ENCODE measurements around the gene CTNNA2. TPM values are rescaled to one million over a fixed set of nuclear protein-coding genes. Genes with fewer than 3 reads are reported as not detected.

CTNNA2 gene
- total RNA-seq, 1 experiment from 2014 or later, result not detected

DNA sequence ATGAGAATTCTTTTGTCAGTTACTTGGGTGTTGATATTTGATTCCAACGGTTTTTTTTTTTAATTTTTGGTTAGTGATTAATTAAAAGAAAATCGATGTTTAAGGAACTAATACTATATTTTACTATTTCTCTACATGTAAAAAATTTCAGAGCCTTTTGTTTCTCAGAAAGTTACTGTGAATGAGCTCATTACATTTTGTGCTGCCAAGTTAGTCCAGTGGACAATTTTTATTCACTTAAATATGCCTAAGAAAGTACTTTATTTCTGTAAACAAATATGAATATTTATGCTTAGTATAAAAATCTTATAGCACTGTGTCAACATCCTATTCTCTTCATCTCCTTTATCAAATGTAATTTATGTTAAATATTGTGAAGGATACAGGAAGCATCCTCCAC is 309.3 kb downstream of the CTNNA2 start:
- DNase-seq (ENCODE audit: low read depth), result no peak
- in situ Hi-C loops (cut with HindIII; ENCODE audit: low pct_unique_long_range_greater_than_20kb, low sequenced_read_pairs), result no loop called here

DNA sequence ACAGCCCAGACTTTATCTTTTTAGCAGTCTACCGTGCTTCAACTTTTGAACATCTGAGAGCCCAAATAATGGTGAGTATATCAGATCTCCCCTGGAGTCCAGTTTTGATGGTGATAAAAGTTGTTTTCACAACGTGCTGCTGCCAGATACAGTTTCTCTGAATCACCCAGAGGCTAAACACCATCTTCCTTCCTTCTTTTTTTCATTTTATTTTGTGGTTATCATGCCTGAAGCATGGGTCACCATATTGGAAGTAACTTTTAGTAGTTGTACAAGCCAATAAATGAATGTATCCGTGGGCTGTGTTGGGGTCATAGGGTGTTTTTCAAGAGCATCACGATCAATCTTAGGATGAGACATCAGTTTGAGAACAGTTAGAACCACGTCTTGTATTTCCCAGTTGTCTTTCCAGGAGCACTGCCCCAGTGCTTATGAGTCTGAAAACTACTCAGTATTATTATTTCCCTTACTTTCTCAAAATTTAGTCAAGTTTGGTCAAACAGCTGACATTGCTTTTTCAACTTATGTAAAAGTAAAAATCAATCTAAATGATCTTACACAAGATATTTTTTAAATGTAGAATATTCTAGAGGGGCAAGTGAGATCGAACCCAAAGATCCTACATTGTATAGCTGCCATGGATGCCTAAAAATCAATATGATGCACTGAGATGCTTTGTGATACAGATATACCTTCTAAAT is 311.4 kb downstream of the CTNNA2 start:
- in situ Hi-C loops (cut with HindIII; ENCODE audit: low pct_unique_long_range_greater_than_20kb, low sequenced_read_pairs), result no loop called here
- DNase-seq (ENCODE audit: low read depth), result no peak

DNA sequence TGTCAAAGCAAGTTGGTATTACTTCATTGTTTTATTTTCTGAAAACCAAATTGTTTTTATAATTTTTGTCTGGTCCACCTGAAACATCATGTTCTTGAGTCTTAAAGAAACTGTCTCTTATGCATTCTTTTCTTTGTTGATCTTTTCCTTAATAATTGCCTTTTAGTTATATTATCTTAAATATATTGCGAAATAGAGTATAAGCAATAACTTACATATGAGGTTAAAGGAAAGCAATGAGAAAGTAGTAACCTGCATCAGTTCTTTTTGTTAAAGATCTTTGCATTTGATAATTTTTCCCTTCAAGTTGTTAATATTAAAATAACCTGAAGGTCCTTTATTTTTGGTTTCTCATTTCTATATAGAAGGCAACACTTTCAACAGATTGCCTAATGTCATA is 315.0 kb downstream of the CTNNA2 start:
- no peak for DNase-seq (ENCODE audit: low read depth)
- in situ Hi-C loops (cut with HindIII; ENCODE audit: low pct_unique_long_range_greater_than_20kb, low sequenced_read_pairs), result no loop called here

DNA sequence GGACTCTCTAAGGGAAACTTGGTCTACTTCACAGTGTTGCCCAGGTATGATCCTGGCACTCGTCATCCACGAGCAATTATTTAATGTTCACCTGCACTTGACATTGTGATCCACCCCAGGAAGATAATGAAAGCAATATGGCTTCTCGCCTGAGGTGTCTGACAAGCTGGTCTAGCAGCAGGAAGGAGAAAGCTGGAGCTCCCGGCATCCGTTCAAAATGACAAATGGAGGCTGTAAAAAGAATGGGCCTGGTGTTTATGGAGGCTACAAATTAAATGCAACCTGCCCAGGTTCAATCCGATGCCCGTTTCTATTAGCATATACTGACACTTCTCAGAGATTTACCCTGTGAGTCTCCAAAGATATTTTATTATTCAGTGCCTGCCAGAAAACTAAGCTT is 317.6 kb downstream of the CTNNA2 start:
- in situ Hi-C loops (cut with HindIII; ENCODE audit: low pct_unique_long_range_greater_than_20kb, low sequenced_read_pairs), result no loop called here
- DNase-seq (ENCODE audit: low read depth), result no peak

GRCh38 chr2:79831961-79832360 is 319.1 kb downstream of the CTNNA2 start:
- in situ Hi-C loops (cut with HindIII; ENCODE audit: low pct_unique_long_range_greater_than_20kb, low sequenced_read_pairs), result no loop called here

GRCh38 chr2:79832511-79833234 is 319.8 kb downstream of the CTNNA2 start:
- in situ Hi-C loops (cut with HindIII; ENCODE audit: low pct_unique_long_range_greater_than_20kb, low sequenced_read_pairs), result no loop called here
- no peak for DNase-seq (ENCODE audit: low read depth)

More at GRCh38 chr2:79831961-79832360, 319.1 kb downstream of the CTNNA2 start:
- no peak for DNase-seq (ENCODE audit: low read depth)

DNA sequence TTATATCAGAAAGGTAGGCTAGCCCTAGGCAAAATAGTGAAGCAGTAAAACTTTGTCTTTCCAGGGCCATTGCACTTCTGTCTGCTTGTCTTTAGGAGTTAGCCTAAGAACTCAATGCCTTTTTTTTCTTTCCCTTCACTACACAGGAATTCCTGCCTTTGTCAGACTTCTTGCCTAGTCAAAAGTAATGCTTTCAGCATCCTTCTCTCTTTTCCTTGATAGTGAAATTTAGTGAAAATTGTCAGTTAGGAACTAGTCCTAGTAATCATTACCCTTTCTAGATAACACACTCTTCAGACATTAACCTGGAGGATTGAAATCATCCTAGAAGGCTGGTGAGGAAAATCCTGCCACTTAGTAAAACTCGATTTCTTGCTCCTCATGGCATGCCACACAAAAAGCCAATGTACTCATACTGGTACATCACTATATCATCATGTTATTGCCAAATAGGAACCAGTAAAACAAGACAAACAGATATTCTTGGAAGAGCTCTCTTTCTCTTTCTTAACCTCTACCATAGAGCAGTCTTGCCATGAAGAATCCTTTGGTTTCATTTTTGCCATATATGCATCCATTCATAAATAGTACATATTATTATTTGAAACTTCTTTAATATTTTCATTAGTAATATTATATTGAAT is 320.5 kb downstream of the CTNNA2 start:
- in situ Hi-C loops (cut with HindIII; ENCODE audit: low pct_unique_long_range_greater_than_20kb, low sequenced_read_pairs), result no loop called here
- DNase-seq (ENCODE audit: low read depth), result no peak

GRCh38 chr2:79835911-79836310 is 323.1 kb downstream of the CTNNA2 start:
- in situ Hi-C loops (cut with HindIII; ENCODE audit: low pct_unique_long_range_greater_than_20kb, low sequenced_read_pairs), result no loop called here
- DNase-seq (ENCODE audit: low read depth), result no peak

- in situ Hi-C loops (cut with HindIII; ENCODE audit: low pct_unique_long_range_greater_than_20kb, low sequenced_read_pairs), result no loop called here
- DNase-seq (ENCODE audit: low read depth), result no peak
Measured at GRCh38 chr2:79844011-79844410, 331.2 kb downstream of the CTNNA2 start.

DNA sequence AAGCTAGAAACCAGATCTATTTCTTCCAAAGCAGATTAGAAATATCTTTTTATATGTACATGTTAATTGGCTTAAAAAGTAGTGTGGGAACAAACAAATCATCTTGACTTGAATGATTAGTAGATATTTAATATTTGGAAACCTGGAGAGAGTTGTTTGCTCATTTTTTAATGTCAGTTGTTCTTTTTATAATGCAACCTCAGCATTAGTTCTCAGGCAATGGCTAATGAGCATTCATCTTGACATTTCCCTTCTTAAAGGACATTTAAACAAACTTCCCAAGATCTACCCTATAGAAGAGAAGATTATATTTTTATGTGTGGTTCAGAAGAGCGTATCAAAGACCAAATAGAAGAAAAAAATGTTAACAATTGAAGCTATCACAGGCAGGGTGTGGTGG is 334.0 kb downstream of the CTNNA2 start:
- in situ Hi-C loops (cut with HindIII; ENCODE audit: low pct_unique_long_range_greater_than_20kb, low sequenced_read_pairs), result no loop called here
- no peak for DNase-seq (ENCODE audit: low read depth)

DNA sequence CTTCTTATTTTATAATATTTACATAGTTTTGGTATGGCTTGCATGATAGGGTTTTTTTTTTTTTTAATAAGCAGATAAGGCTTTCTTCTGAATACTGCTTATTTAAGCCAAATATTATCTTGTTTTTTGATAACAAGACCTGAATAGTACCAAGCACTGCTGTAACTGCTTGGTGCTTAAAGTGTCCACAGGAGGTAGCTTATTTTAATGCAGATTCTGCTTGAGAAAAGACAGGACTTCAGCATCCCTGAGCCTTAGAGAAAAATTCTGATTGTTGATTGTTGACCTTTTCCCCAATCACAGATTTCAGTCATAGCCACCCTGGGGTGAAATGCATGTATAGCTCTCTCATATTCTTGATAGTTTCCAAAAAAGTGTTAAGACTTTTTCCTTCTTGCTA is 336.4 kb downstream of the CTNNA2 start:
- in situ Hi-C loops (cut with HindIII; ENCODE audit: low pct_unique_long_range_greater_than_20kb, low sequenced_read_pairs), result no loop called here
- no peak for DNase-seq (ENCODE audit: low read depth)

- no peak for DNase-seq (ENCODE audit: low read depth)
- in situ Hi-C loops (cut with HindIII; ENCODE audit: low pct_unique_long_range_greater_than_20kb, low sequenced_read_pairs), result no loop called here
Measured at GRCh38 chr2:79849949-79850348, 337.1 kb downstream of the CTNNA2 start.

DNA sequence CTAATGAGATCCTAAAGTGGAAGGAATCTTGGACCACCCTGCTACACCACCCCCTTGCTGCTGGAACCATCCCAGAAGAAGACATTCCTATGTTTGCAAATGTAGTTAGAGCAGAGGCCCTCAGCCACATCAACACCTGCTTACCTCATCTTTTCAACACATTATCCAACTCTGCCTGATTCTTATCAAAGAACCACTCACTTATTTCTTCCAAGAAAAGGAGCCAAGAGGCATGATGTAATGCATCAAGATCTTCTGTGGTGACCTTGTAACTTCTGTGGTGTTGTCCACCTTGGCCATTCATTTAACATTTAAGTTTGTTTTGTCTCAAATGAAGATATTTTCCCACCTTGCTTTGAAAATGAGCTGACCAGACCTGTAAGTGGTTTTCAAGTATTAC is 338.1 kb downstream of the CTNNA2 start:
- no peak for DNase-seq (ENCODE audit: low read depth)
- in situ Hi-C loops (cut with HindIII; ENCODE audit: low pct_unique_long_range_greater_than_20kb, low sequenced_read_pairs), result no loop called here

- in situ Hi-C loops (cut with HindIII; ENCODE audit: low pct_unique_long_range_greater_than_20kb, low sequenced_read_pairs), result no loop called here
- DNase-seq (ENCODE audit: low read depth), result peak; percentile 8
Measured at GRCh38 chr2:79855264-79856006, 342.6 kb downstream of the CTNNA2 start.

DNA sequence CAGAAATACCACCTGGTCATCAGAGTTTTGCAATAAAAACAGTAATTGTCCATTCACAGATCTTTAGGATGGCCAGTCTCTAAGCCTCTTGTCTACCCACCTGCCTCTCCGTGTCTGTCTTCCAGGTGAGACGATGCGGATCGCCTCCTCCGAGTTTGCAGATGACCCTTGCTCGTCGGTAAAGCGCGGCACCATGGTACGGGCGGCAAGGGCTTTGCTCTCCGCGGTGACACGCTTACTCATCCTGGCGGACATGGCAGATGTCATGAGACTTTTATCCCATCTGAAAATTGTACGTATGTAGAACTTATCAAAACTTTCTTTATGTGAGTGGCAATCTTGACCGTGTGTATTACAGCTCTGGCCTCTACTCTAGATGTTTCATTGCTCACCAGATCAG is 345.0 kb downstream of the CTNNA2 start:
- no peak for DNase-seq (ENCODE audit: low read depth)
- in situ Hi-C loops (cut with HindIII; ENCODE audit: low pct_unique_long_range_greater_than_20kb, low sequenced_read_pairs), result no loop called here

- DNase-seq (ENCODE audit: low read depth), result peak; percentile 23
Measured at GRCh38 chr2:79860228-79861058, 347.6 kb downstream of the CTNNA2 start.

GRCh38 chr2:79861059-79861374 is 348.2 kb downstream of the CTNNA2 start:
- in situ Hi-C loops (cut with HindIII; ENCODE audit: low pct_unique_long_range_greater_than_20kb, low sequenced_read_pairs), result no loop called here
- no peak for DNase-seq (ENCODE audit: low read depth)

More at GRCh38 chr2:79860228-79861058, 347.6 kb downstream of the CTNNA2 start:
- in situ Hi-C loops (cut with HindIII; ENCODE audit: low pct_unique_long_range_greater_than_20kb, low sequenced_read_pairs), result no loop called here

DNA sequence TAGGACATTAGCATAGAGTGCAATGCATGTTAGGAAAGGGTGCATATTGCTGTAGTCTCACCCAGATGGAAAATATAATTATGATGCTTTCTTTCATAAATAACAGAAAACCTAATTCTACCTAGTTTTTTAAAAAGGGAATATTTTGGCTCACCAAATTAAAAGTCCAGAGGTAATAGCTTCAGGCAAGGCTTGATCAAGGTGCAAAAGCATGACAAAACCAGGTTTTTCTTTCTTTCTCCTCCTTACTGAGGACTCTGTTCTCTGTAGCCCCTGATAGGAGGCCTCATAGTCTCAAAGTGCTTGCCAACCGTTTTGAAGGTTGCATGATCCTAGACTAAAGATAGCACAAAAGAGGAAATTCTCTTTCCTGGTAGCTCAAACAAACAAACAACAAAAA is 349.9 kb downstream of the CTNNA2 start:
- in situ Hi-C loops (cut with HindIII; ENCODE audit: low pct_unique_long_range_greater_than_20kb, low sequenced_read_pairs), result no loop called here
- DNase-seq (ENCODE audit: low read depth), result no peak
